GM19099 (cell line): ENCODE results near the gene ATP6V0B.

ENCODE experiments used
- POLR2A ChIP-seq: IDR thresholded peaks from 3 replicates; pipeline ENCODE4 v1.6.1; 2011; ENCODE audit warnings: low read depth; ENCODE audit not compliant: insufficient read length; ENCODE audit errors: extremely low read depth

ATP6V0B gene

GRCh38 chr1:43937179-43937865 is 37.4 kb upstream of the ATP6V0B start:
- TF ChIP-seq POLR2A: no peak

- no peak for TF ChIP-seq POLR2A
These were observed 36.4 kb upstream of the ATP6V0B start for GRCh38 chr1:43938383-43938782.

GRCh38 chr1:43938892-43939587 is 35.7 kb upstream of the ATP6V0B start:
- no peak for TF ChIP-seq POLR2A

GRCh38 chr1:43942411-43942810 is 32.3 kb upstream of the ATP6V0B start:
- TF ChIP-seq POLR2A: no peak

- TF ChIP-seq POLR2A: no peak
These were observed 29.9 kb upstream of the ATP6V0B start for GRCh38 chr1:43944860-43945259.

GRCh38 chr1:43945674-43946235 is 29.0 kb upstream of the ATP6V0B start:
- no peak for TF ChIP-seq POLR2A

GRCh38 chr1:43946236-43947060 is 28.3 kb upstream of the ATP6V0B start, which contains the start of gene IPO13:
IPO13 (plus strand) TSS chr1:43946950; CDS start chr1:43947601, 651 bp downstream.
- peak; percentile 89 for TF ChIP-seq POLR2A

GRCh38 chr1:43947061-43947873 is 27.5 kb upstream of the ATP6V0B start:
- TF ChIP-seq POLR2A: no peak

GRCh38 chr1:43947874-43948437 is 26.8 kb upstream of the ATP6V0B start:
- no peak for TF ChIP-seq POLR2A

- no peak for TF ChIP-seq POLR2A
These were observed 25.1 kb upstream of the ATP6V0B start for GRCh38 chr1:43949678-43950077.

- no peak for TF ChIP-seq POLR2A
These were observed 23.5 kb upstream of the ATP6V0B start for GRCh38 chr1:43951021-43951985.

- no peak for TF ChIP-seq POLR2A
These were observed 21.9 kb upstream of the ATP6V0B start for GRCh38 chr1:43952731-43953346.
